Lower lobe of right lung (tissue), 2 donors: ENCODE results near the gene WDR90. TPM values are rescaled to one million over a fixed set of nuclear protein-coding genes. Genes with fewer than 3 reads are reported as not detected.
A peak's percentile ranks its signal among the peaks of the same experiment; 100 is the strongest.

ENCODE experiments used
- ATAC-seq, 2 donors: fragments of 200-7000 bp; cut with Tn5 transposase; one replicate each; pipeline ENCODE4 v1.9.1; 2020 to 2022; ENCODE audit warnings: mild to moderate bottlenecking in 2 of 2, moderate library complexity in 2 of 2
- DNase-seq: peaks from one replicate; pipeline ENCODE4 v3.0.0-alpha.2; 2020
- H3K27ac ChIP-seq: fragments of 200-600 bp; one replicate; pipeline ENCODE4 v1.8.0; 2022
- H3K27me3 ChIP-seq: fragments of 200-600 bp; one replicate; pipeline ENCODE4 v1.8.0; 2022; ENCODE audit warnings: low read depth
- H3K36me3 ChIP-seq: fragments of 200-600 bp; one replicate; pipeline ENCODE4 v1.8.0; 2022; ENCODE audit warnings: mild to moderate bottlenecking
- H3K4me1 ChIP-seq: fragments of 200-600 bp; one replicate; pipeline ENCODE4 v1.8.0; 2022
- H3K4me3 ChIP-seq: fragments of 200-600 bp; one replicate; pipeline ENCODE4 v1.8.0; 2022; ENCODE audit warnings: mild to moderate bottlenecking
- H3K9me3 ChIP-seq: fragments of 200-600 bp; one replicate; pipeline ENCODE4 v1.8.0; 2022
- CTCF ChIP-seq: fragments of 200-600 bp; IDR thresholded peaks from one replicate; pipeline ENCODE4 v1.8.0; 2022; ENCODE audit warnings: antibody characterized with exemption, mild to moderate bottlenecking
- intact Hi-C: fragments of 100-400 bp; cut with DNase I; formaldehyde crosslinking; loops from one replicate; pipeline ENCODE4 v1.11.0; 2022
- total RNA-seq: library from RNA; stranded (reverse); fragmentation: NEBNext Ultra II Directional; extraction: Animal tissue kit (Norgen Biotek cat#: 25700); gene quantifications from one replicate; pipeline ENCODE4 v1.2.1, GENCODE V29; 2021
- donor health status: DM: no; HTN: yes; CAD: no; lungs with severe emphysema.

The WDR90 gene
- total RNA-seq, 1 donor from 2014 or later: 31.4 TPM

GRCh38 chr16:660459-661183 is 11.5 kb downstream of the WDR90 start:
- Histone ChIP-seq H3K36me3 (peaks cover 14% of the 10 kb centered on the region), H3K4me1 (peaks cover 16% of the 10 kb centered on the region), H3K9me3 (no peaks in the 10 kb centered on the region), H3K27ac (peak overlapping the region; percentile 74), H3K4me3 (peak overlapping the region; percentile 43), H3K27me3 (no peaks in the 10 kb centered on the region)
- ATAC-seq (peak; percentile 92), DNase-seq (peak; percentile 97)
- peak; percentile 66 for TF ChIP-seq CTCF
- intact Hi-C loops: no loop called here

GRCh38 chr16:661184-661821 is 12.1 kb downstream of the WDR90 start:
- Histone ChIP-seq H3K4me1 (peaks cover 16% of the 10 kb centered on the region), H3K9me3 (no peaks in the 10 kb centered on the region), H3K27ac (peak overlapping the region; percentile 64), H3K27me3 (no peaks in the 10 kb centered on the region), H3K4me3 (peak overlapping the region; percentile 5), H3K36me3 (peaks cover 11% of the 10 kb centered on the region)
- ATAC-seq (no peak), DNase-seq (no peak)
- TF ChIP-seq CTCF: no peak
- intact Hi-C loops: no loop called here

GRCh38 chr16:662095-662494 is 12.9 kb downstream of the WDR90 start:
- peaks cover 16% of the 10 kb centered on the region for H3K4me1 ChIP-seq
- intact Hi-C loops: no loop called here
- no peak for TF ChIP-seq CTCF
- no peak overlapping the region for H3K4me3 ChIP-seq
- H3K9me3 ChIP-seq: no peaks in the 10 kb centered on the region
- H3K27me3 ChIP-seq: no peaks in the 10 kb centered on the region
- H3K36me3 ChIP-seq: peaks cover 11% of the 10 kb centered on the region
- ATAC-seq: no peak
- no peak overlapping the region for H3K27ac ChIP-seq
- no peak for DNase-seq

GRCh38 chr16:662597-662996 is 13.4 kb downstream of the WDR90 start:
- no peak overlapping the region for H3K27ac ChIP-seq
- H3K4me3 ChIP-seq: no peak overlapping the region
- no peak for DNase-seq
- intact Hi-C loops: no loop called here
- H3K9me3 ChIP-seq: no peaks in the 10 kb centered on the region
- ATAC-seq: no peak
- no peak for TF ChIP-seq CTCF
- H3K36me3 ChIP-seq: peaks cover 11% of the 10 kb centered on the region
- peaks cover 22% of the 10 kb centered on the region for H3K4me1 ChIP-seq
- no peaks in the 10 kb centered on the region for H3K27me3 ChIP-seq

- Histone ChIP-seq H3K9me3 (no peaks in the 10 kb centered on the region), H3K27ac (no peak overlapping the region), H3K27me3 (no peaks in the 10 kb centered on the region), H3K36me3 (peaks cover 24% of the 10 kb centered on the region), H3K4me1 (peaks cover 20% of the 10 kb centered on the region), H3K4me3 (no peak overlapping the region)
- DNase-seq (no peak), ATAC-seq (no peak)
- TF ChIP-seq CTCF: no peak
- intact Hi-C loops: no loop called here
These were observed 17.4 kb downstream of the WDR90 start for GRCh38 chr16:666572-666971.
